ENCODE data around the gene LIN7A. TPM values are rescaled to one million over a fixed set of nuclear protein-coding genes. Genes with fewer than 3 reads are reported as not detected.

Gene LIN7A
- total and polyA plus RNA-seq, 2 of the 8 experiments (the other 6 are each of a cell fraction or from before 2014, with no cell fraction given) = 5.8 to 22.0 TPM

DNA sequence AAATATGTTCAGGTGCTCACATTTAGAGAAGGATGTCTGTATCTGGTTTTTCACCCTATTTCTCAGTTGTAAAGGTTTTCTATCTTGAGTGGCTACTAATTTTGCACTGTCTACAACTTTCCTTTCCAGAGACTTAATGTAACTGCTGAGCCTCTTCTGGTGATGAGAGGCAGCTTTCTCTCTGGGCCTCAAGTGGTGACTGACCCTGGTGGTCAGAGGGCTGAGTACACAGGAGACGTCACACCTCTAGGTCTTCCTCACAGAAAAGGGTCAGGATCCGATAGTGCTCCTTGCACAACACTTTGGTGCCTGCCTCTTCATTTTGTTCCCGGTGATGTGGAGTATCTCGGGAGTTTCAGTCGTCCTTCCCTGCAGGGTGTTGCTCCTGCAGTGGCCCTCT is 76.8 kb downstream of the LIN7A start:
- H4K20me1 ChIP-seq (replicated peaks in 1 of 2; ENCODE audit: control insufficient read depth in 1 of 2, insufficient read depth in 2 of 2, low read length in 2 of 2) = no peaks in the 10 kb centered on the region
- H3K27ac ChIP-seq (ENCODE audit: low read depth, low read length) = no peak overlapping the region
- no peaks in the 10 kb centered on the region for H3K79me2 ChIP-seq (ENCODE audit: control insufficient read depth in 1 of 2, insufficient read depth in 2 of 2, low read length in 2 of 2)
- CTCF ChIA-PET (ENCODE audit: partially characterized antibody) = no interaction called here
- DNase-seq (ENCODE audit: low read depth in 1 of 2, low spot score in 2 of 2) = no peak
- no peak overlapping the region for H4K91ac ChIP-seq (replicated peaks; ENCODE audit: insufficient read length, low read length)
- no peak overlapping the region for H4K5ac ChIP-seq (ENCODE audit: insufficient read length, low read depth, low read length)
- H4K8ac ChIP-seq (ENCODE audit: extremely low read depth, insufficient read depth, low read length) = no peak overlapping the region
- H3K36me3 ChIP-seq (ENCODE audit: control insufficient read depth in 2 of 4, insufficient read depth in 4 of 4, low read length in 3 of 4) = no peaks in the 10 kb centered on the region
- no peak overlapping the region for H3K56ac ChIP-seq (replicated peaks; ENCODE audit: insufficient read length, low read depth, low read length)
- no peak overlapping the region for H2BK15ac ChIP-seq (ENCODE audit: low read length)
- no peak overlapping the region for H3K14ac ChIP-seq (ENCODE audit: insufficient read length)
- H3K9ac ChIP-seq (replicated peaks in 1 of 4; ENCODE audit: extremely low read depth in 1 of 4, low read depth in 3 of 4, low read length in 3 of 4) = no peak overlapping the region
- no peak overlapping the region for H2BK120ac ChIP-seq (replicated peaks; ENCODE audit: low read depth, low read length)
- no peak overlapping the region for H2AK5ac ChIP-seq (ENCODE audit: low read depth, low read length)
- no peak overlapping the region for H2BK5ac ChIP-seq (ENCODE audit: low read depth, low read length)
- WGBS, 2 experiments (ENCODE audit: extremely low coverage in 1 of 2, insufficient coverage in 1 of 2, insufficient read length in 1 of 2, insufficient replicate concordance in 2 of 2, low coverage in 1 of 2, low lambda C conversion rate in 2 of 2, missing lambda C conversion rate in 1 of 2) = 89% methylated on average over 5 of the region's 5 CpGs; no CpG with 5 or more reads in 1 of the 2 experiments
- H2BK12ac ChIP-seq (ENCODE audit: low read depth, low read length) = no peak overlapping the region
- no peaks in the 10 kb centered on the region for H3K23me2 ChIP-seq (ENCODE audit: low read depth, low read length)
- H3K23ac ChIP-seq (ENCODE audit: insufficient read length) = no peak overlapping the region
- H3K27me3 ChIP-seq (replicated peaks in 1 of 4; ENCODE audit: control insufficient read depth in 3 of 4, extremely low read depth in 1 of 4, insufficient read depth in 3 of 4, low read length in 3 of 4) = no peaks in the 10 kb centered on the region
- H3K18ac ChIP-seq (ENCODE audit: extremely low read depth, low read length) = no peak overlapping the region
- POLR2A ChIA-PET (ENCODE audit: partially characterized antibody) = no interaction called here
- no peak overlapping the region for H2AFZ ChIP-seq (ENCODE audit: low read length)
- FAIRE-seq = no peak
- no peaks in the 10 kb centered on the region for H3K4me1 ChIP-seq (replicated peaks in 1 of 4; ENCODE audit: control insufficient read depth in 3 of 4, insufficient read depth in 4 of 4, low read length in 3 of 4)
- H3K9me3 ChIP-seq (ENCODE audit: insufficient read depth in 2 of 2, low read depth in 1 of 2, low read length in 1 of 2) = no peaks in the 10 kb centered on the region
- H3K4me2 ChIP-seq (ENCODE audit: insufficient read depth in 1 of 2, low read depth in 2 of 2, low read length in 2 of 2) = no peak overlapping the region
- no peak overlapping the region for H3K4ac ChIP-seq (replicated peaks; ENCODE audit: insufficient read length, low read depth, low read length)
- H3K79me1 ChIP-seq (ENCODE audit: low read depth, low read length) = no peaks in the 10 kb centered on the region
- H3K4me3 ChIP-seq (ENCODE audit: extremely low read depth in 1 of 4, insufficient read depth in 2 of 4, low read depth in 3 of 4, low read length in 4 of 4) = no peak overlapping the region
- no peak overlapping the region for H2BK20ac ChIP-seq (ENCODE audit: low read length)
- TF ChIP-seq ZNF274 (IDR thresholded peaks at IDR 0.05; ENCODE audit: borderline replicate concordance, extremely low read depth, low read length) (no peak), ASH2L (IDR thresholded peaks at IDR 0.05; ENCODE audit: low read length) (no peak), GABPA (IDR thresholded peaks at IDR 0.05; ENCODE audit: borderline replicate concordance, insufficient read depth, low read length) (no peak), SIX5 (IDR thresholded peaks at IDR 0.05; ENCODE audit: low read depth, low read length) (no peak), BCL11A (IDR thresholded peaks at IDR 0.05; ENCODE audit: low read depth in 2 of 2, low read length in 2 of 2) (no peak), CHD2 (IDR thresholded peaks at IDR 0.05; ENCODE audit: low read length) (no peak), KDM1A (IDR thresholded peaks at IDR 0.05; ENCODE audit: borderline replicate concordance, low read length) (no peak), CBX5 (IDR thresholded peaks at IDR 0.05; ENCODE audit: low read depth, low read length) (no peak), TBP (IDR thresholded peaks at IDR 0.05; ENCODE audit: low read depth, low read length) (no peak), RFX5 (IDR thresholded peaks at IDR 0.05; ENCODE audit: borderline replicate concordance, low read depth, low read length) (no peak), RBBP5 (IDR thresholded peaks at IDR 0.05; ENCODE audit: borderline replicate concordance, low read depth, low read length) (no peak), SRF (IDR thresholded peaks at IDR 0.05; ENCODE audit: low read depth, low read length) (no peak)
- TF ChIP-seq, protein P1, sequence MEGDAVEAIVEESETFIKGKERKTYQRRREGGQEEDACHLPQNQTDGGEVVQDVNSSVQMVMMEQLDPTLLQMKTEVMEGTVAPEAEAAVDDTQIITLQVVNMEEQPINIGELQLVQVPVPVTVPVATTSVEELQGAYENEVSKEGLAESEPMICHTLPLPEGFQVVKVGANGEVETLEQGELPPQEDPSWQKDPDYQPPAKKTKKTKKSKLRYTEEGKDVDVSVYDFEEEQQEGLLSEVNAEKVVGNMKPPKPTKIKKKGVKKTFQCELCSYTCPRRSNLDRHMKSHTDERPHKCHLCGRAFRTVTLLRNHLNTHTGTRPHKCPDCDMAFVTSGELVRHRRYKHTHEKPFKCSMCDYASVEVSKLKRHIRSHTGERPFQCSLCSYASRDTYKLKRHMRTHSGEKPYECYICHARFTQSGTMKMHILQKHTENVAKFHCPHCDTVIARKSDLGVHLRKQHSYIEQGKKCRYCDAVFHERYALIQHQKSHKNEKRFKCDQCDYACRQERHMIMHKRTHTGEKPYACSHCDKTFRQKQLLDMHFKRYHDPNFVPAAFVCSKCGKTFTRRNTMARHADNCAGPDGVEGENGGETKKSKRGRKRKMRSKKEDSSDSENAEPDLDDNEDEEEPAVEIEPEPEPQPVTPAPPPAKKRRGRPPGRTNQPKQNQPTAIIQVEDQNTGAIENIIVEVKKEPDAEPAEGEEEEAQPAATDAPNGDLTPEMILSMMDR (IDR thresholded peaks at IDR 0.05; ENCODE audit: control extremely low read depth in 1 of 3, insufficient read depth in 1 of 3, low read depth in 1 of 3, low read length in 3 of 3) = no peak
